CD4-positive, alpha-beta T cell treated with Interleukin-15 for 1 hour (primary cell): ENCODE data around the gene SF1.

ENCODE experiments used
- DNase-seq: peaks from one replicate; pipeline ENCODE4 v3.0.0-alpha.2; 2020

The SF1 gene

DNA sequence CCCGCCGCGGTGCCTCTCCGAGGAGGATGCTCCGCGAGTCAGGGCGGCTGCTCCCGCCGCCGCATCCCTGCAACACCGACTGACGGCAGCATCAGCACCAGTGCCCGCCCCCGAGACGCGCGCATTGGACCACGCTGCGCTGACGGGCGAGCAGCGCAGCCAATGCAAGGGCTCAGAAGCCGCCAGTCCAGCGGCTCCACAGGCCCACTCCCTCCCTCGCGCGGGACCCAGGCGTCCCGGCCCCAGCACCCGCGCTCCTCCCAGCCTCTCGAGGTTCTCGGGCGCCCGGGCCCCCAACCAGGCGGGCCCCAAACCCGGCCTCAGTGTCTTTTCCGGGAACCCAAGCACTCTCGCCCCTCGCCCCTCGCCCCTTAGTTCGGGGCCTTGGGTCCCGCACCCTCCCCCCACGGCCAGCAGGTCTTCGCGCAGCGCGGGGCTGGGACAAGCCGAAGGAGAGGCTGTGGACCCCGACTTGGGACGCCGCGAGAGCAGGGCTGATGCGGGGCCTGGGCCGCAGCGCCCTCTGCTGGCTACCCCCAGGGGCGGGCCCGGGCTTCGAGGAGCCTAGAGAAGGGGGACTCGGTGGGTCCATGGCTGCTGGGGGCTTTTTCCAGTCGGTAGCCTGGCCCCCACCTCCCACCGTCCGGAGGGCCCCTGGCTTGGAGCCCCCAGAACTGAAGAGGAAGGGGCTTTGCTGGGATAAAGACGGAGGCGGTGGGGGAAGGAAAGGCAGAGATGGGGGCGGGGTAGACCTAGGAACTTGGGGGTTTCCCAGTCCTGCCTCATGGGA, 55.0 kb downstream of the SF1 start, which contains the start of gene NRXN2:
Gene NRXN2 (minus strand): TSS at position 81 of the 790 bp plus-strand sequence. CDS start 9,498 bp downstream, outside the sequence.
- DNase-seq = peak; percentile 87

DNA sequence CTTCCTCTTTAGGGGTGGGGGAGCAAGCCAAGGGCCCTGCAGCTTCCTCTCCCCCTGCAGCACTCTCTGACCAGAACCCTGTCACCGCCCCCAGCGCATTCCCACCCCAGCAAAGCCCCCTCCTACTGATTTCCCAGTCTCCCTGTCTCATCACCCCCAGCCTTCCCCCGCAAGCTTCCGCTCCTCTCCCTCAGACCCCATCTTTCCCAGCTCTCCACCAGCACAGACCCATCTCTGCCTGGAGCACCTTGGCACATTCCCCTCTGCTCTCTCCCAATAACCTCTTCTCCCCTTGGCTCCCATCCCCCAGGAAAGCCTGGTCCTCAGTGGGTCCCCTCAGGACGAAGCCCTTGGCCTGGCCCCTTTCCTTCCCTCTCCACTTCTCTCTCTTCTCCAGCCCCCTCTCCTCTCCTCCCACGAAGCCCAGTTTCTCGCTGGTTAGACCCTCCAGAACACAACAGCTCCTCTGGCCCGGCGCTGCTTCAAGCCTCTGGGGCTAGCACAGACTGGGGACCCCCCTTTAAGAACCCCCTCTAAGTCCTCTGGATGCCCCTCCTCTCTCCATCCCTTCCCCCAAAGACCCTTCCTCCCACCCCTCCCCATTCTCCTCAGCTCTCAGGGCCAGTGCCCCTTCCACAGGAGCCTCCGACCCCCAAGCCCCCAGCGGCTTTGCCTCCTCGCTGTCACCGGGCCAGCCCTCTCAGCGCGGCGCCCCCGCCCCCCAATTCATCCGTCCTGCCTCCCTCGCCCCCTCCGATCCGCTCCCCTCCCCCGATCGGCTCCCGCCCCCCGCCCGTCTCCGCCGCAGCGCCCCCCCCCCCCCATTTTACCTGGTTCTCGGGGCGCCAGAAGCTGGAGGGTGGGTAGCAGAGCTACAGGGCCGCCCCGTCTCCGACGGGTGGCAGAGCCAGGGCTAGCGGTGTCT, 55.9 kb downstream of the SF1 start:
- no peak for DNase-seq

DNA sequence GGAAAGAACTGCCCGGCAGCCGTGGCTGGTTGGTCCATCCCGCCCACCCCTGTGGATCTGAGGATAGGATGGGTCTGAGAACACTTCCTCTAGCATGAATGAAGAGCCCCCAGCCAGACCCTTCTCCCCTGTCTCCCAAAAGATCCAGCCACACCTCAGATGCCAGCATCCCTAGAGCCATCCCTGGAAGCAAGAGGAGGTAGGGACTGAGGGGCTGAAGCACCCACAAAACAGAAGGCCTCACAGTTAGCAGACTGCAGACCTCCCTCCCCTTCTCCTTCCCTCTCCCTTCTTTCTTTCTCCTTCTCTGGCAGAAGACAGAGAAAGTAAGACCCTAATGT, 57.0 kb downstream of the SF1 start:
- DNase-seq = no peak

DNA sequence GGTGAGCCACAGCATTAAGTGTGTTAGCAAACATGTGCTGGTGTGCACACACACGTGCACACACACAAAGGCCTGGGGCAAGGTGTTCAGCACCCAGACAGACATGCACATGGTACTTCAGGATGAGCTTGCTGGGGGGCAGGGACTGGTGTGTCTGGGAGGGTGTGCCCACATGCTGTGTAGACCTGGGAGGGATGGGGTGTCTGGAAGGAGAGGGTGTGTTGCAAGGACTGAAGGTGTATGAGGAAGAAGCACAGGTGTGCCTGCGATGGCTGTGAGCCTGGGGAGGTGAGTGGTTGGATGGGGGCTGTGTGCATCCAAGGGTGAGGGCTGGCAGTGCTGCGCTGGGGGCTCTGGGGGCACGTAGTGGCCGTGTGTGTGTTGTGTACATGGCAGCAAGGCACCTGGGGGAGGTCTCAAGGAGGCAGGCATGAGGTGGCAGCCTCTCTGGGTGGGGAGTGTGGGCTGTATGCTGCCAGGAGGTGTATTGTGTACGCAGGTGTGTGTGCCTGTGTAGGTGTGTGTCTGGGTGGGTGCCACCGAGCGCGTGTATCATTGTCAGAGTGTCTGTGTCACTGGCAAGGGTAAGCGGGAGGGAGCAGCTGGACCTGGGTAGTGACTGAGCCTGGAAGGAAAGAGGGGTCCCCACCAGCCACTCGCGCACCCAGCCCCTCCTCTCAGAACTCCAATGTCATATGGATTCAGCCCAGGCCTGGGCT, 57.5 kb downstream of the SF1 start:
- no peak for DNase-seq

DNA sequence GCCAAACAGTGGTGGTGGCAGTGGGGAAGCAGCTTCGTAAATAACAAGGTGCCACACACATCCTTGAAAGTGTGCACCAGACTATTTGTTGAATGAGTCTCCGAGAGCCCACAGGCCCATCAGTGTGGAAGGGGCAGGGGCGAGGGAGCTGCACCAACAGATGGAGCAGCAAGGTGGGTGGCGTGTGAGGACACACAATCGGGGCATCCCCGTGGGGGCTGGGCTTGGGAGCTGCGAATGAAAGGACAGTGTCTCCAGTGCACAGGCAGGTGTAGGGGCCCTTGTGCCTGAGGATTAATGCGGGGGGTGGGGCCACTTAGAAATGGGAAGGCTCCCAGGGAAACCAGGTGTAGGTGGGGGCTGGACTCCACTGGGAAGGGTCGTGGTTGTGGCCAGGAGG, 58.2 kb downstream of the SF1 start:
- DNase-seq = no peak

DNA sequence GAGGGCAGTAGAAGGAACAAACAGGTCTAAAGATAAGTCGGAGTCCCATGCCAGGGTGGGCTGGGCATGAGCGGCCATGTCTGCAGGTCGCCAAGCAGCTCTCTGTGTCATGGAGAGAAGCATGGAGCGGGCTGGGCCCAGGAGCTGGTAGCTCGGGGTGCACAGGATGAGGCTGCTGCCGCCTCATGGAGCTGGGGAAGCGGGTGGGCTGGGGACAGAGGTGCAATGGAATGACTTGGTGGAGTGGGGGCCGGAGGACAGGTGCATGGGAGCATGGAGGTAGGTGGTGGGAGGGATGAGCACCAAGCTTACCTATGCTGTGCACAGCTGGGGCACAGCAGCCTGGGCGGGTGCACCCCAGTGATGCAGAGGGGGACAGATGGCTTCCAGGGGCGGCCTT, 58.9 kb downstream of the SF1 start:
- DNase-seq = no peak

DNA sequence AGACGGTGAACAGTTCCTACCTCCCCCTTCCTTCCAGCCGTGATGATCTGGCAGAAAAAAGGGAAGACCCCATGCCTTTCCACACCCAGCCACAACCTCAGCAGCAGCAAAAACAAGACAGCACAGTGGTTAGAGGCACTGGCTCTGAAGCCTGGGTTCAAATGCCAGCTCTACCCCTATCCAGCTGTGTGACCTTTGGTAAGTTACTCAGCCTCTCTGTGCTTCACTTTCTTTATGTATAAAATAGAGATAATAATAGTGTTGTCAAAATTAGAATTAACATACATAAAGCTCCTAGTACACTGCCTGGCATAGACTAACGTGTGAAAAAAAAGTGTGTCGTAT, 59.6 kb downstream of the SF1 start:
- DNase-seq = no peak

DNA sequence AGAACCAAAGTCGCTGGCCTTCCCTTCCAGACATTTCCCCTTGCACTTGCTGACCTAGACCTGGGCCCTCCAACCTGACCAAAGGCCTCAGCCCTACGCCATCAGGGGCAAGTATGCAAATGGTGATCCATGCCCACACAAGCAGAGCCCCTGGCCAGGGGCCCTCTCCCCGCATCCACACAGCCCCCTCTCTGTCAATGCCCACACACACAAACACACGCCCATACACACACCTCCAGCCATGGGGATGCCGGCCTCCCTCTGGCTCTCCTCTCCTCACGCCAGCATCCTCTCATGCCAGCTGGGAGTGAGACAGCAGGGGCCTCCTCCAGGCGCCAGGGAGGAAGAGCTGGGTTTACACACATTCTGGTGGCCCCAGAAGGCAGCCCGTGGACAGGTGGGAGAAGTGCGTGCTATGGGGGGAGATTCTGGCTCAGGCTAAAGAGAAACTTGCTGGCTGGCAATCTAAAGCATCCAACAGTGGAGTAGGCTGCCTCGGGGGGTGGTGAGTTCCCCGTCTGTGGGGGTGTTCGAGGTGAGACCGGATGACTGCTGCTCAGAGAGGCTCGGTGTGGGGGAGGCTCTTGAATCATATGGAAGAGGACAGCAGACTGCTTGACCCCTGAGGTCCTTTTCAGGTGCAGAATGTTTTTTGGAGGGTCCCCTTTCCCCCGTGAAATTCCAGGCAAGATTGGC, 60.1 kb downstream of the SF1 start:
- no peak for DNase-seq

DNA sequence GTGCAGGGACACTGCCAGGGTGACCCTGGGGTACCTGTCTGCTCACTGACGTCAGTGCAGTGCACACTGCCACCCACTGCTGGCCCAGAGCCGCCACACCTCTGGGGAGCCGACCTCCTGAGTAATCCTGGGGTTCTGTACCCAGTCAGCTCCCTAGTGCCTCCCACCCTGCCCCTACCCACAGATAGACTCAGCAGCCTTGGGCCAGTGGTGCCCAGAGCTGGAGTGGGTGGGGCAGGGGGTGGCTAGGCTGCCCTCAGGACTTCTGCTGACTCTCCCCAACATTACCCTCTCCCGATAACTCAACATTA, 61.1 kb downstream of the SF1 start:
- no peak for DNase-seq

DNA sequence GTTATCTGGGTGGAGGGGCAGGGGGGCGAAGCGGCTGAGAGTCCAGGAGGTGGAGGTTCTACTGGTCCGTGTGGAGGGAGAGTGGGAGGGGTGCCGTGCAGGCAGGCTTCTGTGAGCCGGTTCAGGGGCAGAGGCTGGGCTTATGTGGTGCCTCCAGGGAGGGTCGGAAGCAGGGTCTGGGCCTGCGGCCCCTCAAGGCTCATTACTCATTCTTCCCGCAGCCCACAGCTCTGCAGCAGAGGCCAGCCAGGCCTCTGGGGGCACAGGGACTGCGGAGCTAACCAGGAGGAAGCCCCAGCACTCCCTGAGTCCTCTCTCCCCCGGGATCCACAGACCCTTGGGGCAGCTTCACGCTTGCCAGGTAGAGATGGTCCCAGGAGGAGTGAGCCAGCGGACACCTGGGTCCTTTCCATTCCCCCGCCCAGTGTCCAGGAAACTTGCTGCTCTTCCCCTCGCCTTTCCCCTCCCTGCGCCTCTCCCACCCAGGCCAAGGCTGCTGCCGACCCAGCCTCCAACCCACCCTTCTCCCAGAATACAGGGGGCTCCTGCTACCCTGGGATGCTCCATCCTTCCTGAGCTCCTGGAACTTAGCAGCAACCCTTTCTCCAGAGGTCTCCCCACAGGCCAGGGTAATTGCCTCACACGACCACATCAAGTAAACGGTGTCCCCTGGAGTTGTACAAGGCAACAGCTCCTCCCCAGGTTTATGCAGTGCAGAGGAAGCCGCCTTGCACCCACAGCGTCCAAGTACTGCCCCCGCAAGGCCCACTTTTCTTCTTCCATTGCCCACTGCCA, 61.7 kb downstream of the SF1 start:
- no peak for DNase-seq

DNA sequence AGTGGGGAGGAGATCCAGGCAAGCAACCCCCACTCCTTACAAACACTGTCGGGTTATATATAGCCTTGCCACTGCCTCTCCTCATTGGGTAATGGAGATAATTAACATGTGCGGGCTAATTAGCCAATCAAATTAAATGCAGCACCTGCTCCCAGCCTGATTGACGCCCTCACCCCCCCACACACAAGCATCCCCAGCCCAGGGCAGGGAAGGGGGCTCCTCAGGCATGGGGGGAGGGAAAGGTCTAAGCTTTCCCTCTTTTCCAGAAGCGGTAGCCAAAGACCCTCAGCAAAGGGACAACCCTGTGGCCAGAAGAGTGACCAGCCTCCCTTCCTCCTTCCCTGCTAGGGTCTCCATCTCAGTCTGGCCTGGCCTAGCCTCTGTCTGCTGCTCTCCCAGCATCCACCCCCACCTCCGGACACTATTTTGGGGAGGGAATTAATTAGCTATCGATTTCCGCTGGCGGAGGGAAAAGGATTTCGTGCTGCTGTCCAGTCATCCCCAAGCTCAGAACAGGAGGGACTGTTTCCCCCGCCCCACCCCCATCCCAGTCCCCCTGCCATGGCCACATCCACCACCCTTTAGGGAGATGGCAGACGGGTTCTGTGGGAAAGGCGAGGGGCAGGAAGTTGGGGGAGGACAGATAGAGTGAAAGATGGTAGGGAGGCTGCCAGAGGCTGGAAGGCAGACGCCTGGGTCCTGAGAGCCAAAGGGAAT, 62.4 kb downstream of the SF1 start:
- DNase-seq = no peak

DNA sequence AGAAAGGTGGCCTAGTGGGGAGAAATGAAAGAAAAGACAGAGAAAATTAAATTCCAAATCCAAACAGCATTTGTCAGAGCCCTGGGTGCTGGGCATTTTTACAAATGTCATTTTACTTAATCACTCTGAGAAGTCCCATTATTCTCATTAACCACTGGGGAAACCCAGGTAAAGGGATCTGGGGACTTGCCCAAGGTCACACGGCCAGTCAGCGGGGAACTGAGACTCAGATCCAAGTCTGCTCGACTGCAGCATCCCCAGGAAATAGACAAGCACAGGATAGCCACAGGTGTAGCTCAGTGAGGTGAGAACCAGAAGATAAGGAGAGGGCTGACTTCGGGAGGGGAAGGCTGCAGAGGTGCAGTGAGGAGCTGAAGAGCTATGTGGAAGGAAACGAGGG, 63.2 kb downstream of the SF1 start:
- no peak for DNase-seq

DNA sequence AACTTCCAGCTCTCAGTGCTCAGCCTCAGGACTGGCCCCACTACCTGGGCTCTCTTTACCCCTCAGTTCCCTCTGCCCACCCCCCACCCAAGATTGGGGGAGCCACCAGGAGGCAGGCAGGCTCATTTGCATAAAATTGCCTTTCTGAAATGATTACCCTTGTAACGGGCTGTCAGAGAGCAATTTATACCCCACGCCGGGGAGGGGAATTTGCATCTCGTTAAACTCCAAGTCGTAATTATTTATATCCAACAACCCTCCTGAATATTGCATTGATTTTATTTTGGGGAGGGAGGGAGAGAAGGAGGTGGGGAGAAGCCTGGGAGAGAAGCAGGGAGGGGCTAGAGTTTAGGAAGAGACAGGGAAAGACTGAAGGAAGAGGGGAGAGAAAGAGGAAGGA, 63.7 kb downstream of the SF1 start:
- DNase-seq = no peak
